DND-41 (cell line): ENCODE data around the gene LSM3.

ENCODE experiments used
- ATAC-seq: fragments of 200-7000 bp; cut with Tn5 transposase; 3 replicates; pipeline ENCODE4 v1.9.1; 2021; ENCODE audit warnings: low read depth; ENCODE audit not compliant: insufficient read depth
- DNase-seq: peaks from one replicate; pipeline ENCODE4 v3.0.0-alpha.2; 2020
- H2AFZ ChIP-seq: 2 replicates; pipeline ENCODE4 v1.6.0; 2012; ENCODE audit warnings: low read depth, low read length
- H3K27ac ChIP-seq: 2 replicates; pipeline ENCODE4 v1.5.1; 2012; ENCODE audit warnings: low read length, inconsistent platforms
- H3K27me3 ChIP-seq: fragments of 200-600 bp; sonication (generic); 2 replicates; pipeline ENCODE4 v1.6.0; 2012; ENCODE audit warnings: low read length, mild to moderate bottlenecking, inconsistent platforms; ENCODE audit not compliant: insufficient read depth, poor library complexity
- H3K36me3 ChIP-seq: 2 replicates; pipeline ENCODE4 v1.5.1; 2012; ENCODE audit warnings: low read length, inconsistent platforms; ENCODE audit not compliant: insufficient read depth
- H3K4me1 ChIP-seq: 2 replicates; pipeline ENCODE4 v1.5.1; 2012; ENCODE audit warnings: mild to moderate bottlenecking, low read length; ENCODE audit not compliant: insufficient read depth
- H3K4me2 ChIP-seq: 2 replicates; pipeline ENCODE4 v1.6.0; 2012; ENCODE audit warnings: mild to moderate bottlenecking, moderate library complexity, low read length, inconsistent platforms; ENCODE audit not compliant: insufficient read depth
- H3K4me3 ChIP-seq, 2 experiments: fragments of 200-600 bp in 1 of 2; shearing (Covaris generic) in 1 of 2; 2 replicates each; pipeline ENCODE4 v1.5.1; 2012 to 2016; ENCODE audit warnings: inconsistent platforms in 2 of 2, low read length in 2 of 2, mild to moderate bottlenecking in 2 of 2, low read depth in 1 of 2, moderate library complexity in 1 of 2
- H3K79me2 ChIP-seq: 2 replicates; pipeline ENCODE4 v1.6.0; 2012; ENCODE audit warnings: low read length, inconsistent platforms; ENCODE audit not compliant: insufficient read depth
- H3K9ac ChIP-seq: 2 replicates; pipeline ENCODE4 v1.6.0; 2012; ENCODE audit warnings: low read depth, mild to moderate bottlenecking, inconsistent platforms, low read length, moderate library complexity
- H3K9me3 ChIP-seq: 2 replicates; pipeline ENCODE4 v1.5.1; 2012; ENCODE audit warnings: low read length, moderate library complexity, mild to moderate bottlenecking, inconsistent platforms; ENCODE audit not compliant: insufficient read depth, severe bottlenecking
- H4K20me1 ChIP-seq: 2 replicates; pipeline ENCODE4 v1.6.0; 2012; ENCODE audit warnings: low read length; ENCODE audit not compliant: insufficient read depth
- CTCF ChIP-seq: IDR thresholded peaks from 2 replicates; pipeline ENCODE4 v1.5.1; 2012; ENCODE audit warnings: borderline replicate concordance, low read length, moderate library complexity, mild to moderate bottlenecking; ENCODE audit not compliant: poor library complexity, severe bottlenecking; ENCODE audit errors: extremely low read depth
- EZH2 ChIP-seq: IDR thresholded peaks from 3 replicates; pipeline ENCODE4 v1.6.1; 2012; ENCODE audit warnings: borderline replicate concordance, low read depth, mild to moderate bottlenecking, moderate library complexity, low read length, inconsistent platforms; ENCODE audit not compliant: severe bottlenecking

The LSM3 gene

DNA sequence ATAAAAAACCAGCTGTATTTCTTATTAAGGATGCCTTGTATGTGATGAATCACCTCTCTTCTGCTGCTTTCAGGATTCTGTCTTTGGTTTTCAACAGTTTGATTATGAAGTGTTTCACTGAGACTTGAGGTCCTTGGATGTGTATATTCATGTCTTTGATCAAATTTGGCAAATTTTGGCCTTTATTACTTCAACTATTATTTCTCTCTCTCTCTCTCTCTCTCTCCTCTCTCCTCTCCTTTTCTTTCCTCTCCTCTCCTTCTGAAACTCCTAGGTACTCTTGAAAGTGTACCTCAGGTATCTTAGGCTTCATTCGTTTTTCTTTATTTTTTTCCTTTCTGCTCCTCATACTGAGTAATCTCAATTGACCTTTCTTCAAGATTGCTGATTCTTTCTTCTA, 43.3 kb downstream of the LSM3 start:
- ATAC-seq = no peak
- no peak overlapping the region for H3K4me2 ChIP-seq
- peaks cover 8% of the 10 kb centered on the region for H3K9me3 ChIP-seq

DNA sequence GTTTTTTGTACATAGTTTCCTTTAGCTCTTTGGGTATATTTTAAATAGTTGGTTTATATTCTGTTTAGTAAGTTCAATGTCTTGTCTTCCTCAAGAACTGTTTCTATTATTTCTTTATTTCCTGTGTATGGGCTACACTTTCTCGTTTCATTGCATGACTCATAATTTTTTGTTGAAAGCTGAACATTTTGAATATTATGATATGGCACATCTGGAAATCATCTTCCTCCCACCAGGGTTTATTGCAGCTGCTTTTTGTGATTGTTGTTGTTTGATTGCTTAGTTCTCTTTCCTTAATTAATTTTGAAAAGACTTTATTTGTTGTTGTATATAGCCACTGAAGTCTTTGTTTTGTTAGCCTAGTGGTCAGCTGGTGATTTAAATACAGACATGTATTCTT, 43.8 kb downstream of the LSM3 start:
- H3K9ac ChIP-seq = no peak overlapping the region
- no peak overlapping the region for H3K27ac ChIP-seq
- H3K4me2 ChIP-seq = no peak overlapping the region
- no peak overlapping the region for H2AFZ ChIP-seq
- no peak overlapping the region for H3K4me3 ChIP-seq
- H3K4me1 ChIP-seq = no peaks in the 10 kb centered on the region
- TF ChIP-seq CTCF (no peak), EZH2 (no peak)
- H3K36me3 ChIP-seq = no peaks in the 10 kb centered on the region
- H3K27me3 ChIP-seq = peaks cover 3% of the 10 kb centered on the region
- H4K20me1 ChIP-seq = no peaks in the 10 kb centered on the region
- no peak for ATAC-seq
- no peaks in the 10 kb centered on the region for H3K79me2 ChIP-seq
- no peak for DNase-seq
- H3K9me3 ChIP-seq = peaks cover 8% of the 10 kb centered on the region

More for the DNA sequence above, 43.3 kb downstream of the LSM3 start:
- Histone ChIP-seq H3K4me3 (no peak overlapping the region), H3K36me3 (no peaks in the 10 kb centered on the region), H4K20me1 (no peaks in the 10 kb centered on the region), H2AFZ (no peak overlapping the region), H3K4me1 (no peaks in the 10 kb centered on the region), H3K27ac (no peak overlapping the region), H3K79me2 (no peaks in the 10 kb centered on the region), H3K9ac (no peak overlapping the region), H3K27me3 (peaks cover 3% of the 10 kb centered on the region)
- no peak for DNase-seq
- no peak for TF ChIP-seq EZH2

DNA sequence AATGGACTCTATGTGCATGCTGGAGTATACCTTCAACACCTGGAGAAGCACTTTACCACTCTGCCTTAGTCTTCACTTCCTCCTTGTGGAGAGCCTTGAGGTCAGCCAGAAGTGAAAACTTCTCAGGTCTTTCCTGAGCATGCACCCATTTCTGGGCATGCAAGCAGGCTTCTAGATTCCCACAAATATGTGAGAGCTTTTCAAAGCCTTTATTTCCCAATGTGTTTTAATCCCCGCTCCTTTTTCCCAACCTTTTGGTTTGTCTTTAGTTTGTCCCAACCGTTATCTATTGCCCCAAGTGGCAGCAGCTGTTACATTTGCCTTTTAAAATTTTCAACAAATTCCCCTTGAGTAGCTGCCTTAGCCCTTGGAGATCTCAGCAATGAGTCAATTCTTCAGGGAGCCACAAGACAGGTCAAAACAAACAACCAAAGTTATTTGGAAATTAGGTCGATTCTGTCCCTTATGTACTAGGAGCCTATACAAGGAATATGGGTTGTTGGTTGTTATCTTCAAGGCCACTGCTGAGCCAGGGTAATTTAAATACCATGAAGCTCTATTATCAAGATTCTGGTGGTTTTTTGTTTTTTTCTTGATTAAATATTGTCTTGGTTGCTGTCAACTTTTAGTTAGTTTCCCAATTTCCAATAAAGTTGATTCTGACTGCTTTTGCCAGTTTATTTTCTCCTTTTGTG, 44.4 kb downstream of the LSM3 start:
- Histone ChIP-seq H3K4me3 (no peak overlapping the region), H3K27ac (no peak overlapping the region)

DNA sequence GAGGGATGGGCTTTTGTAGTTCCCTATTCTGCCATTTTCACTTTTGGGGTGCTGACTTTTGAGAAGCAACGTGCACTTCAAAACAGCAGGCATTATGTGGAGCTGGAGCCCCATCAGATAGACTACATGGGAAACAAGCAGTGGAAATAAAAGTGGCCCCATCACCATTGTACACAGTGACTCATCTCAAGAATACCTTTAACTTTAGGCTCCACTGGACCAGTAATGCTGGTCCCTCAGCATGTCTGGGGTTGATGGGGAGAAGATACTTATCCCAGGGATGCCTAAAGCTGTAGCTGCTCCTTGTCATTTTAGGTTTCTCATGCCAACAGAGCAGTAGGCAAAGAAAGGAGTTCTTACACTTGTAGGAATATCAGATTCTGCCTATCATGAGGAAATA, 45.0 kb downstream of the LSM3 start:
- no peaks in the 10 kb centered on the region for H4K20me1 ChIP-seq
- no peak overlapping the region for H3K9ac ChIP-seq
- peaks cover 8% of the 10 kb centered on the region for H3K9me3 ChIP-seq
- H3K4me3 ChIP-seq = no peak overlapping the region
- TF ChIP-seq CTCF = no peak
- no peak for TF ChIP-seq EZH2
- H3K4me2 ChIP-seq = no peak overlapping the region
- H3K27me3 ChIP-seq = peaks cover 3% of the 10 kb centered on the region
- DNase-seq = no peak
- no peaks in the 10 kb centered on the region for H3K36me3 ChIP-seq
- H3K4me1 ChIP-seq = no peaks in the 10 kb centered on the region
- ATAC-seq = no peak
- no peak overlapping the region for H3K27ac ChIP-seq
- H2AFZ ChIP-seq = no peak overlapping the region
- H3K79me2 ChIP-seq = no peaks in the 10 kb centered on the region

More for the DNA sequence above, 44.4 kb downstream of the LSM3 start:
- Histone ChIP-seq H4K20me1 (no peaks in the 10 kb centered on the region), H3K27me3 (peaks cover 3% of the 10 kb centered on the region), H3K9me3 (peaks cover 8% of the 10 kb centered on the region), H3K4me1 (no peaks in the 10 kb centered on the region), H2AFZ (no peak overlapping the region), H3K79me2 (no peaks in the 10 kb centered on the region), H3K4me2 (no peak overlapping the region), H3K36me3 (no peaks in the 10 kb centered on the region), H3K9ac (no peak overlapping the region)
- ATAC-seq (no peak), DNase-seq (no peak)
- TF ChIP-seq EZH2 (no peak), CTCF (no peak)
